SIG-M5 (cell line): Measurements from ENCODE around the gene RERE.

Experiments used
- DNase-seq: peaks from one replicate; lab custom pipeline; 2025; lab: John Stamatoyannopoulos, UW

RERE gene

DNA sequence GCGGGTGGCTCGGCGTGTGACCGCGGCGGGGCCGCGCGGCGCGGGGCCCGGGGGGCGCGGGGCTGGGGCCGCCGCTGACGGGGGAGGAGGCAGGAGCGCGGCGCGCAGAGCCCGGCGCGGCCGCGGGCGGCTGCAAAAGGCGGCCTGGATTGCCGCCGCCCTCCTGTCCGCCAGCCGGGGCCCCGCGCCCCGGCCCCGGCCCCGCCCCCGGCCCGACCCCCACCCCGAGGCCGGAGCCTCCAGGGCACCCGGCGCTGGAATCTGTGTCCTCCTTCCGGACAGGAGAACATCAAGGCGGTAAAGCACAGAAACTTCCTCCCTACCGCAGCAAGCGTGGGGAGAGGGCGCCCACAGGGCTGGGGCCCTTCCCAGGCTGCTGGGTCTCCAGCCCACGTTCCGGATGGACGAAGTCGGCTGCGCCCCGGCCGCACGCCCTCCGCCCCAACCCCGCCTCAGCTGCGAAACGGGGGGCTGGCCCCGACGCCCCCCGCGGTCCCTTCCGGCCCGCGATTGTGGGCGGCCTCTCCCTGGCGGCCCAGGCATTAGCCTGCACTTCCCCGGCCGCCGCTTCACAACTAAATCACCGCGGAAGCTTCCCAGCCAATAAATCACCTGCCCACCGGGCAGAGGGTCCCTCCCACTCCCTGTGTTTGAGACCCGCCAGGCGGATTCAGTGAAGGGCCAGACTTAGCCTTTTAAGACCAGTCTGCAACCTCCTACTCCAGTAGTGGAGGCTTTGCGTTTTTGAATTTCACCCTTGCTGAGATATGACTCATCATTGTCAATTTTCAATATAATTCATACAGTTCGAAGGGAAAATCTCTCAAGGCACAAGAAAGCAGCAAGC, 393.5 kb downstream of the RERE start:
- no peak for DNase-seq

GRCh38 chr1:8423269-8423691, 394.2 kb downstream of the RERE start:
- no peak for DNase-seq

DNA sequence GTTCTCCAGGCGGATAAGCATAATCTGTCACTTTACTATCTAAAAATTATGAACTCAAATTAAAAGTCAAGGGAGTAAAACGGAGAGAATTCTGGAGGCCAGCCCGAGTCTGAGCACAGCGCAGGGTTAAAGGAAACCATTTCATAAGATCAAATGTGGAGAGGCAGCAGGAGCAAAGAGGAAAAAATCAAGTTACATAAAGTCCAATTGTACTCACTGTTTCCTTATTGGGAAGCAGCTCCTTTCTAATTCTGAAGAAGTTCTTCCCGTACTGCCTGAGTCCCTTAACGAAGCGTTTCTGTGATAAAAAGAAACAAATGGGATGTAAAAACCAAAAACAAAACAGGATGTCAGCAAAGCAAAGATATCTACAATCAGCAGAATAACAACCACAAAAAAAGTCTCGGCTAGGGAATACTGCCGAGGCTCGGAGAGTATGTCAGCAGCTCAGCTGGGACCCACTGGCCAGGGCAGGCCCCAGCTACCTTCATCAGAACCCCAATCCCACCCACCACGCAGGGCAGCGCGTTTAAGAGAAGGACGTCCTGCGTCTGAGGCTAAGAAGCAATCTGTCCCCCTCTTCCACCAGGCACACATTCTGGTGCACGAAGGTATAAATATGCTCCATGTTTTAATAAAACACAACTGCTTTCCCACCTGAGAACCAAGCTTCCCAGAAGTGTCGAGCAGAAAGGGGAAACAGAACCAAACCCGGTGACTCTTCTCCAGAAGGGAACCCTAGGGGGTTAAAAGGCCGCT, 394.8 kb downstream of the RERE start:
- no peak for DNase-seq

GRCh38 chr1:8421721-8422120, 395.7 kb downstream of the RERE start:
- DNase-seq = no peak

- no peak for DNase-seq
Observed at GRCh38 chr1:8420318-8420717, 397.1 kb downstream of the RERE start.

- no peak for DNase-seq
Observed at GRCh38 chr1:8419861-8420260, 397.6 kb downstream of the RERE start.

DNA sequence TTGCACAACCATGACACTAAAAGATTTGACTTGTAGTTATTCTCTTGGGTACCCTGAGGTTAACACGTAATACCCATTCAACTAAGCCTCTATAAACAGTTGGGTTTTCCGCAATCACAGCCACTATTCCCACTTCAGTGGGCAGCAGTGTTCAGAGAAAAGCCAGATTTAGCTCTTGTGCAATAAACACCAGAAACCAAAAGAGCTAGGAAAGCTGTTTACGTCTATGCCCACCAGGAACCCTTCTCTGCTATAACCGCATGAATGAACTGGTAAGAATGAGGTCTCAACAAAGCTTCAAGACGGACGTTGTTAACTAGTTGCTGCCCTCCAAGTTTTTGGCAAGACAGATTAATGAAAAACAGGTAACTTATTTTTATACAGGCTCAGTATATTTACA, 398.3 kb downstream of the RERE start:
- DNase-seq = no peak

- no peak for DNase-seq
Observed at GRCh38 chr1:8418301-8418700, 399.1 kb downstream of the RERE start.

DNA sequence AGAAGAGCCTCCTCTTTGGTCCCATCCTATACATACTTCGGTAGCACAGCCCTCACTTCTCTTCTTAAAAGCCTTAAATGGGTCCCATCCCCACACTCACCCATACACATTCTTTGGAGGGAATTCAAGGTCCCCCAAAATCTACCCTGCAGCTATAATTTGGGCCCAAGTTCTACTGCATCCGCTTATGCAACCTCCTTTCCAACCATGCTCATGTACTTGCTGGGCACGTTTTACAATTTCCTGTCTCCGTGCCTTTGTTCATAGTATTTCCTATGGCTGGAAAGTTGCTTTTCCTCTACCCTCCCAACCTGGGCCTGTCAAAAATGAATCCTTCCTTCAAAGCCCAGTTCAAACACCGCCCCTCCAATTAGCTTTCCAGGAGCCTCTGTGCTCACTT, 399.8 kb downstream of the RERE start:
- DNase-seq = no peak

GRCh38 chr1:8416881-8417280, 400.6 kb downstream of the RERE start:
- no peak for DNase-seq

DNA sequence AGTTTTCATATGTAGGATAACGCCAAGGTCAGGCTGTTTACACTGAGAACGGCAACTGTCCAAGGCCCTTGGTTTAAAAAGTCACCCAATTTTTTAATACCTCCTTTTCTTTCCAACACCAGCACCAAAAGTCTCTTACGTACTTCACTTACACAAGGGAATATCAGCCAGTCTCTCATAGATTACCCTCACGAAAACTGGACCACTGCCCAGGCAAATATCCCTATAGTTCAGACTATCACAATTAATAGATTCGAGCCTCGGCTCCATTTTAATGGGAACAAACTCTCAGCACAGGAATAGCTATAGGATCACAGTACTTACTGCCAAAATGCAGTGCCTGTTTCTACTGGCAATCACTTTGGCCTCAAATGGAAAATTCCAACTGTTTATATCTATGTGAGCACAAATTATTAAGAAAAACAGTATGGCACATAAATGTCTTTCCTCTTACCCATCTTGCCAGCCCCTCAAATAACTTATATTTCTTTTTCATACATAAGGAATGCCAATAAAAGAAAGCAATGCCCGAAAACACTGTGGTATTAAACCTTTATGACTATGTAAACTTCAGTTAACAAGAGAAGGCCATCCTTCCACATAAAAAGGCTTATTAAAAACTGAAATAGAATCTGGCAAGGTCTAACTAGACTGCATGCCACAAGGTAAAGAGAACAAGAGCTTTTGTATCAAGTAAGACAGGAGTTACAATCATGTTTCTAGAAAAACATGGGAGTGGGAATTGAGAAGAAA, 401.7 kb downstream of the RERE start:
- no peak for DNase-seq

GRCh38 chr1:8412183-8412831, 405.1 kb downstream of the RERE start:
- DNase-seq = no peak

GRCh38 chr1:8411803-8412182, 405.6 kb downstream of the RERE start:
- no peak for DNase-seq

GRCh38 chr1:8410791-8411190, 406.6 kb downstream of the RERE start:
- no peak for DNase-seq

DNA sequence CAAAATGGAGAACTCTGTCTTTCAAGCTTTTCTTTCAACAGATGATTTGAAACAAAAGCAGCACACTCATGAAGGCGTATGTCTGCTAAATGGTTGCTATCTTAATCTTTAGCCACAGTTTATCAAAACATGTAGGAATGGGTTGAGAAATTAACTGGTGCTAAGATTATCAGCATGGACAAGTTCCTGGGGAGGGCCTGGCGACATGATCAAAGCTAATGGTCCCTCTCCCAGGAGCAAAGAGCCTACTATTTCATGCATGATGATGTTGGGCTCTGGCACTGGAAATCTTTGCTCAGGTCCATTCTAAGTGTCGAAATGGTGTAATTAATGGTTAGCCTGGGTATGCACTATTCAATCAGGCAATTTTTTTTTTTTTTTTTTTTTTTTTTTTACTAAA, 407.8 kb downstream of the RERE start:
- no peak for DNase-seq

- DNase-seq = no peak
Observed at GRCh38 chr1:8409106-8409505, 408.3 kb downstream of the RERE start.

GRCh38 chr1:8408151-8408839, 409.1 kb downstream of the RERE start:
- DNase-seq = no peak

- no peak for DNase-seq
Observed at GRCh38 chr1:8407652-8408051, 409.8 kb downstream of the RERE start.

- DNase-seq = no peak
Observed at GRCh38 chr1:8406960-8407359, 410.5 kb downstream of the RERE start.

DNA sequence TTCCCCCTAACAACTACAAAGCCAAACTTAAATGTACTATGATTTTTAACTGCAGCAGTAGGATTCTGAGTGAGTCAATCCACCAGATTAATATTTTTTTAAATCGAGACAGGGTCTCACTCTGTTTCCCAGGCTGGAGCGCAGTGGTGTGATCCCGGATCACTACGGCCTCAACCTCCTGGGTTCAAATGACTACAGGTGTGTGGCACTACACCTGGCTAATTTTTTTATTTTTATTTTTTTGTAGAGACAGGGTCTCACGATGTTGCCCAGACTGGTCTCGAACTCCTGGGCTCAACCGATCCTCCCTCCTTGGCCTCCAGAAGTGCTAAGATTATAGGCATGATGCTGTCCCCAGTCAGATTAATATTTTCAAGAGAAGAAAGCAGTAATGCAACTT, 411.4 kb downstream of the RERE start:
- DNase-seq = no peak
